PC-9 (cell line): ENCODE data around the gene CACNA2D4. TPM values are rescaled to one million over a fixed set of nuclear protein-coding genes. Genes with fewer than 3 reads are reported as not detected.

Experiments
- BruUV-seq: library from RNA; stranded (reverse); fragments of 400-500 nt; replicated peaks from 2 replicates; lab custom pipeline; 2021; lab: Mats Ljungman, UMichigan
- CTCF ChIA-PET: fragments of 300-600 bp; sonication (Branson Sonifier 250); formaldehyde crosslinking; loops from one replicate; lab custom pipeline; 2022; ENCODE audit warnings: antibody characterized with exemption; lab: Charles Lee
- POLR2A ChIA-PET: fragments of 300-600 bp; sonication (Branson Sonifier 250); formaldehyde crosslinking; loops from one replicate; lab custom pipeline; 2022; ENCODE audit warnings: antibody characterized with exemption; ENCODE audit not compliant: unreplicated experiment; lab: Charles Lee
- DNase-seq, 2 experiments: peaks; one replicate each; pipeline versions ENCODE4 v3.0.0 to v3.0.0-alpha.2; 2015 to 2022; ENCODE audit warnings: mixed read lengths in 1 of 2
- H2AFZ ChIP-seq: fragments of 200-600 bp; sonication (generic); 2 replicates; pipeline ENCODE4 v1.8.1; 2017; ENCODE audit warnings: antibody characterized with exemption
- H3F3A ChIP-seq: fragments of 200-600 bp; sonication (generic); 2 replicates; pipeline ENCODE4 v1.8.1; 2017; ENCODE audit warnings: antibody characterized with exemption, mild to moderate bottlenecking, low read depth; ENCODE audit not compliant: insufficient read depth
- H3K27ac ChIP-seq: fragments of 200-600 bp; sonication (generic); 2 replicates; pipeline ENCODE4 v1.6.1; 2016; ENCODE audit warnings: mixed run types
- H3K27me3 ChIP-seq: fragments of 200-600 bp; sonication (generic); 2 replicates; pipeline ENCODE4 v1.6.1; 2016; ENCODE audit warnings: low read depth, mixed run types; ENCODE audit not compliant: insufficient read depth
- H3K36me3 ChIP-seq: fragments of 200-600 bp; sonication (generic); 2 replicates; pipeline ENCODE4 v1.6.1; 2016; ENCODE audit warnings: low read depth, mixed run types
- H3K4me1 ChIP-seq: fragments of 200-600 bp; sonication (generic); replicated peaks from 2 replicates; pipeline ENCODE4 v1.6.1; 2016; ENCODE audit warnings: mixed run types; ENCODE audit not compliant: insufficient read depth
- H3K4me2 ChIP-seq: fragments of 200-600 bp; sonication (generic); 2 replicates; pipeline ENCODE4 v1.6.1; 2017; ENCODE audit warnings: mixed run types
- H3K4me3 ChIP-seq: fragments of 200-600 bp; sonication (generic); 2 replicates; pipeline ENCODE4 v1.6.1; 2016; ENCODE audit warnings: mixed run types
- H3K79me2 ChIP-seq: fragments of 200-600 bp; sonication (generic); 2 replicates; pipeline ENCODE4 v1.6.1; 2017; ENCODE audit warnings: low read depth, mixed run types
- H3K9me2 ChIP-seq: fragments of 200-600 bp; sonication (generic); 2 replicates; pipeline ENCODE4 v1.8.1; 2017; ENCODE audit warnings: mild to moderate bottlenecking; ENCODE audit not compliant: insufficient read depth
- H3K9me3 ChIP-seq: fragments of 200-600 bp; sonication (generic); 2 replicates; pipeline ENCODE4 v1.8.1; 2016; ENCODE audit warnings: low read depth; ENCODE audit not compliant: insufficient read depth
- H4K20me1 ChIP-seq: fragments of 200-600 bp; sonication (generic); 2 replicates; pipeline ENCODE4 v1.8.1; 2017; ENCODE audit not compliant: insufficient read depth
- EZH2 ChIP-seq: fragments of 200-600 bp; sonication (generic); IDR thresholded peaks from 2 replicates; pipeline ENCODE4 v1.8.0; 2017; ENCODE audit warnings: antibody characterized with exemption, low read depth
- intact Hi-C: fragments of 100-400 bp; cut with micrococcal nuclease; formaldehyde crosslinking; loops from one replicate; pipeline ENCODE4 v1.10.0; 2022; ENCODE audit not compliant: unreplicated experiment
- total RNA-seq: library from RNA; stranded (reverse); gene quantifications from 2 replicates; pipeline ENCODE4 v1.2.3, GENCODE V29; 2021
- TF ChIP-seq, protein P1 (sequence below): fragments of 200-600 bp; sonication (generic); conservative IDR thresholded peaks from 2 replicates; pipeline ENCODE4 v1.6.1; 2017; ENCODE audit warnings: mixed run types, antibody characterized with exemption, mild to moderate bottlenecking, moderate library complexity

The CACNA2D4 gene
- total RNA-seq, 1 experiment from 2014 or later: not detected

- ChIA-PET POLR2A (no interaction called here), CTCF (no interaction called here)
- Histone ChIP-seq H3K4me2 (no peak overlapping the region), H2AFZ (no peak overlapping the region), H3K4me1 (no peaks in the 10 kb centered on the region), H3K27me3 (peaks cover 76% of the 10 kb centered on the region), H3K9me2 (no peaks in the 10 kb centered on the region), H3K27ac (no peak overlapping the region), H4K20me1 (no peaks in the 10 kb centered on the region), H3K4me3 (no peak overlapping the region), H3K79me2 (no peaks in the 10 kb centered on the region), H3K36me3 (no peaks in the 10 kb centered on the region), H3F3A (no peaks in the 10 kb centered on the region), H3K9me3 (no peaks in the 10 kb centered on the region)
- no TSS peak for BruUV-seq
- intact Hi-C loops: no loop called here
- no peak for DNase-seq
- TF ChIP-seq, protein P1, sequence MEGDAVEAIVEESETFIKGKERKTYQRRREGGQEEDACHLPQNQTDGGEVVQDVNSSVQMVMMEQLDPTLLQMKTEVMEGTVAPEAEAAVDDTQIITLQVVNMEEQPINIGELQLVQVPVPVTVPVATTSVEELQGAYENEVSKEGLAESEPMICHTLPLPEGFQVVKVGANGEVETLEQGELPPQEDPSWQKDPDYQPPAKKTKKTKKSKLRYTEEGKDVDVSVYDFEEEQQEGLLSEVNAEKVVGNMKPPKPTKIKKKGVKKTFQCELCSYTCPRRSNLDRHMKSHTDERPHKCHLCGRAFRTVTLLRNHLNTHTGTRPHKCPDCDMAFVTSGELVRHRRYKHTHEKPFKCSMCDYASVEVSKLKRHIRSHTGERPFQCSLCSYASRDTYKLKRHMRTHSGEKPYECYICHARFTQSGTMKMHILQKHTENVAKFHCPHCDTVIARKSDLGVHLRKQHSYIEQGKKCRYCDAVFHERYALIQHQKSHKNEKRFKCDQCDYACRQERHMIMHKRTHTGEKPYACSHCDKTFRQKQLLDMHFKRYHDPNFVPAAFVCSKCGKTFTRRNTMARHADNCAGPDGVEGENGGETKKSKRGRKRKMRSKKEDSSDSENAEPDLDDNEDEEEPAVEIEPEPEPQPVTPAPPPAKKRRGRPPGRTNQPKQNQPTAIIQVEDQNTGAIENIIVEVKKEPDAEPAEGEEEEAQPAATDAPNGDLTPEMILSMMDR: no peak
- TF ChIP-seq EZH2: no peak
These were observed 107.5 kb downstream of the CACNA2D4 start for GRCh38 chr12:1810931-1811280.

DNA sequence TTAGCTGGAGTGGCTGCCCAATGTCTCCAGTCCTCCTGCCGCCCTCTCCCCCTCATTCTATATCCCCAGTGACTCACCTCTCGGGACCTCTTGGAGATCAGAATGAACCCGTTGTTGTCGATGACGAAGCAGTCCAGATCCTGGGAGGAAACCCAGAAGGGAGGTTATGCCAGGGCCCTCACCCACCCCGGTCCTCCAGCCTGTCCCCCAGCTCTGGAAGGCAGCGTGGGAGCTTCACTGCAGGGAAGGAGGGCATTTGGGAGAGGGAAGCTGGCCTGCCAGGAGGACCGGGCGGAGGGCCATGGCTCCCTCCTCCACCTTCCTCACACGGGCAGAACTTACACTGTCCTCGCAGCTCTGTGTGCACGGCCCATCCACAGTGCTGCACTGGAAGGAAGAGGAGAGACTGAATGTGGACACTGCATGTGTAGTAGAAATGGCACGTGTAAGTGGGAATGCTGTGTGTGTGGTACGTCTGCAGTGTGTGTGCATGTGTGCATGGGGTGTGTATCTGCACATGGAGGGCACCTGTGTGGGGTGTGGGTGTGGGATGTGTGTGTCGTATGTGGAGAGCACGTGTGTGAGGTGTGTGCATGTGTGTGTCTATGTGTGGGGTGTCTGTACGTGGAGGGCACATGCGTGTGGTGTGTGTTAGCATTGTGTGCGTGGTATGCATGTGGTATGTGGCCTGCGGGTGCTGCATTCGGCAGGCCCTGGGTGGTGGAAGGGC, 108.1 kb downstream of the CACNA2D4 start:
- Histone ChIP-seq H2AFZ (no peak overlapping the region), H3K27me3 (peaks cover 70% of the 10 kb centered on the region), H3K36me3 (no peaks in the 10 kb centered on the region), H4K20me1 (no peaks in the 10 kb centered on the region), H3K27ac (no peak overlapping the region), H3K4me3 (no peak overlapping the region), H3K9me3 (no peaks in the 10 kb centered on the region), H3K9me2 (no peaks in the 10 kb centered on the region), H3K4me2 (no peak overlapping the region), H3F3A (no peaks in the 10 kb centered on the region), H3K4me1 (no peaks in the 10 kb centered on the region), H3K79me2 (no peaks in the 10 kb centered on the region)
- CTCF ChIA-PET: no interaction called here
- no peak for TF ChIP-seq EZH2
- TF ChIP-seq, protein P1: no peak
- no peak for DNase-seq
- POLR2A ChIA-PET: no interaction called here
- intact Hi-C loops: no loop called here
- BruUV-seq: no TSS peak

- H3K36me3 ChIP-seq: no peaks in the 10 kb centered on the region
- BruUV-seq: no TSS peak
- TF ChIP-seq, protein P1: no peak
- no peak for TF ChIP-seq EZH2
- H4K20me1 ChIP-seq: no peaks in the 10 kb centered on the region
- no peaks in the 10 kb centered on the region for H3K9me3 ChIP-seq
- POLR2A ChIA-PET: no interaction called here
- no peaks in the 10 kb centered on the region for H3F3A ChIP-seq
- no peak overlapping the region for H2AFZ ChIP-seq
- CTCF ChIA-PET: no interaction called here
- no peaks in the 10 kb centered on the region for H3K4me1 ChIP-seq
- no peaks in the 10 kb centered on the region for H3K9me2 ChIP-seq
- H3K4me2 ChIP-seq: no peak overlapping the region
- H3K27me3 ChIP-seq: peaks cover 63% of the 10 kb centered on the region
- H3K27ac ChIP-seq: no peak overlapping the region
- H3K4me3 ChIP-seq: no peak overlapping the region
- DNase-seq: no peak
- intact Hi-C loops: no loop called here
- no peaks in the 10 kb centered on the region for H3K79me2 ChIP-seq
These were observed 108.8 kb downstream of the CACNA2D4 start for GRCh38 chr12:1809591-1810190.
